ENCODE measurements around the gene NCOA4. TPM values are rescaled to one million over a fixed set of nuclear protein-coding genes. Genes with fewer than 3 reads are reported as not detected.

The NCOA4 gene
- total RNA-seq, 1 experiment from 2014 or later: 68.0 TPM

DNA sequence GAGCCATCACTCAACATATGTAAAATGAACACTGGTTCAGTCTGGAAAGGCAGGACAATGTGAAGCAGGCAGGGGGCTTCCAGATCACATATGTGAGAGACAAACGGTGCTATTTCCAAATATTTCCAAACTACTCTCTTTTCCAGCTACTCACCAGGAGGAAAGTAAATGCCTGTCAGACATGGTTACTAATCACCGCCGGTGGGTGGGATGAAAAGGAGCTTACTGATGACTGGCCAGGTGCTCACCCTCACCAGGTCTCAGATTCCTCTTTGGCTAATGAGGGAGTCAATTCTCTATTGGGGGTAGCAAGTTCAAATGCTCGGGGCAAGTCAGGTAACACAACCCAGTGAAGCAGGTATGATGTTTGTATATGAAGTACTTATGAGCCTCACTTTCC is 25.3 kb upstream of the NCOA4 start:
- intact Hi-C loops (cut with micrococcal nuclease): no loop called here
- Histone ChIP-seq H3K27ac (ENCODE audit: low read depth, low read length) (no peak overlapping the region), H3K79me2 (ENCODE audit: insufficient read depth, low read length) (no peaks in the 10 kb centered on the region), H4K20me1 (ENCODE audit: insufficient read depth) (no peaks in the 10 kb centered on the region), H3K9me2 (ENCODE audit: insufficient read depth) (no peaks in the 10 kb centered on the region), H3K27me3 (ENCODE audit: insufficient read depth, low read length) (peaks cover 7% of the 10 kb centered on the region; the same call in 1 of the 2 replicates), H3K4me2 (ENCODE audit: low read length) (no peak overlapping the region), H3K9ac (ENCODE audit: low read length) (no peak overlapping the region), H3K9me3 (ENCODE audit: control insufficient read depth in 1 of 2, insufficient read depth in 1 of 2, low read depth in 1 of 2, low read length in 2 of 2) (no peaks in the 10 kb centered on the region), H2AFZ (ENCODE audit: low read depth, low read length, poor library complexity, severe bottlenecking) (no peak overlapping the region), H3K4me1 (ENCODE audit: control insufficient read depth in 1 of 2, insufficient read depth in 2 of 2, low read length in 2 of 2) (no peaks in the 10 kb centered on the region), H3K4me3 (replicated peaks in 1 of 2; ENCODE audit: low read depth in 1 of 2, low read length in 2 of 2) (no peak overlapping the region), H3K36me3 (ENCODE audit: control insufficient read depth in 1 of 2, insufficient read depth in 2 of 2, low read length in 2 of 2) (no peaks in the 10 kb centered on the region)
- BruUV-seq (replicated peaks): no TSS peak
- RAD21 ChIA-PET (ENCODE audit: low non-redundant PET in 1 of 2, low total read pairs in 2 of 2, uncharacterized antibody in 2 of 2, unreplicated experiment in 2 of 2): no interaction called here
- no peak for DNase-seq (ENCODE audit: low read depth, low spot score)
- POLR2A ChIA-PET: no interaction called here
- TF ChIP-seq, protein P1, sequence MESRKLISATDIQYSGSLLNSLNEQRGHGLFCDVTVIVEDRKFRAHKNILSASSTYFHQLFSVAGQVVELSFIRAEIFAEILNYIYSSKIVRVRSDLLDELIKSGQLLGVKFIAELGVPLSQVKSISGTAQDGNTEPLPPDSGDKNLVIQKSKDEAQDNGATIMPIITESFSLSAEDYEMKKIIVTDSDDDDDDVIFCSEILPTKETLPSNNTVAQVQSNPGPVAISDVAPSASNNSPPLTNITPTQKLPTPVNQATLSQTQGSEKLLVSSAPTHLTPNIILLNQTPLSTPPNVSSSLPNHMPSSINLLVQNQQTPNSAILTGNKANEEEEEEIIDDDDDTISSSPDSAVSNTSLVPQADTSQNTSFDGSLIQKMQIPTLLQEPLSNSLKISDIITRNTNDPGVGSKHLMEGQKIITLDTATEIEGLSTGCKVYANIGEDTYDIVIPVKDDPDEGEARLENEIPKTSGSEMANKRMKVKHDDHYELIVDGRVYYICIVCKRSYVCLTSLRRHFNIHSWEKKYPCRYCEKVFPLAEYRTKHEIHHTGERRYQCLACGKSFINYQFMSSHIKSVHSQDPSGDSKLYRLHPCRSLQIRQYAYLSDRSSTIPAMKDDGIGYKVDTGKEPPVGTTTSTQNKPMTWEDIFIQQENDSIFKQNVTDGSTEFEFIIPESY (IDR thresholded peaks at IDR 0.05; ENCODE audit: extremely low read depth, insufficient replicate concordance, low read length): no peak
- TF ChIP-seq YY1 (IDR thresholded peaks at IDR 0.05; ENCODE audit: extremely low read depth, insufficient replicate concordance, low read depth, low read length) (no peak), ELF1 (IDR thresholded peaks at IDR 0.05; ENCODE audit: borderline replicate concordance, low read depth) (no peak), CEBPB (IDR thresholded peaks at IDR 0.05; ENCODE audit: low read depth) (no peak), ZNF274 (IDR thresholded peaks at IDR 0.05; ENCODE audit: low read depth, low read length) (no peak), SRF (IDR thresholded peaks at IDR 0.05; ENCODE audit: low read depth) (no peak)
- ATAC-seq: no peak
- CTCF ChIA-PET: no interaction called here

Measured in HCT116 (cell line).